K562 (cell line): ENCODE results near the gene BAK1. TPM values are rescaled to one million over a fixed set of nuclear protein-coding genes. Genes with fewer than 3 reads are reported as not detected.

Experiments used
- ARID1B ChIP-seq: fragments of 450-650 bp; IDR thresholded peaks from 2 replicates; pipeline ENCODE4 v1.6.1; 2016; ENCODE audit warnings: antibody characterized with exemption, mild to moderate bottlenecking, inconsistent platforms
- ETS1 ChIP-seq: conservative IDR thresholded peaks from 2 replicates; pipeline ENCODE4 v1.6.1; 2011; ENCODE audit warnings: low read depth, mild to moderate bottlenecking, low read length; ENCODE audit not compliant: control insufficient read depth
- FOXO4 ChIP-seq: fragments of 450-650 bp; formaldehyde crosslinking; IDR thresholded peaks from 2 replicates; pipeline ENCODE4 v1.4.0; 2020; ENCODE audit warnings: mild to moderate bottlenecking, moderate library complexity
- GTF2E2 ChIP-seq: fragments of 200-800 bp; sonication (Bioruptor generic); IDR thresholded peaks from 2 replicates; pipeline ENCODE4 v1.6.1; 2016; ENCODE audit warnings: missing genetic modification characterization, missing compliant biosample characterization
- HNRNPH1 ChIP-seq: fragments of 200-400 bp; formaldehyde crosslinking; optimal IDR thresholded peaks from 2 replicates; pipeline ENCODE3; 2017; ENCODE audit warnings: low read depth, mild to moderate bottlenecking, low read length, moderate library complexity
- HNRNPLL ChIP-seq: fragments of 200-400 bp; formaldehyde crosslinking; IDR thresholded peaks from 2 replicates; pipeline ENCODE4 v1.6.1; 2017; ENCODE audit warnings: low read length, low read depth, mild to moderate bottlenecking; ENCODE audit not compliant: poor library complexity, severe bottlenecking
- JUNB ChIP-seq: fragments of 450-650 bp; formaldehyde crosslinking; conservative IDR thresholded peaks from 2 replicates; pipeline ENCODE4 v1.4.0; 2020; ENCODE audit warnings: mild to moderate bottlenecking
- MLLT1 ChIP-seq, 2 experiments: fragments of 450-650 bp; IDR thresholded peaks; 2 replicates each; pipeline ENCODE4 v1.6.1; 2016
- MLX ChIP-seq, 2 experiments: fragments of 450-650 bp in 1 of 2; sonication (generic) in 1 of 2; formaldehyde crosslinking; conservative IDR thresholded peaks; 2 replicates each; pipeline versions ENCODE4 v1.4.0 to v1.8.1; 2020 to 2022; ENCODE audit warnings: mild to moderate bottlenecking in 1 of 2, missing genetic modification reagents in 1 of 2
- NR2C2 ChIP-seq, 2 experiments: fragments of 200-800 bp in 1 of 2; sonication (Bioruptor generic) in 1 of 2; sonication (generic) in 1 of 2; formaldehyde crosslinking in 1 of 2; IDR thresholded peaks; 2 replicates each; pipeline versions ENCODE4 v1.6.1 to v1.8.0; 2016 to 2022; ENCODE audit warnings: mild to moderate bottlenecking in 1 of 2, missing compliant biosample characterization in 1 of 2, missing genetic modification characterization in 1 of 2, missing genetic modification reagents in 1 of 2
- PHB ChIP-seq: fragments of 250-450 bp; sonication (Bioruptor Pico); IDR thresholded peaks from 2 replicates; pipeline ENCODE4 v1.5.0; 2021
- RBFOX2 ChIP-seq: fragments of 200-400 bp; formaldehyde crosslinking; IDR thresholded peaks from 2 replicates; pipeline ENCODE4 v1.6.1; 2017; ENCODE audit warnings: low read depth, mild to moderate bottlenecking, low read length, moderate library complexity
- SP1 ChIP-seq: sonication (generic); formaldehyde crosslinking; IDR thresholded peaks from 2 replicates; pipeline ENCODE4 v1.8.1; 2022; ENCODE audit warnings: mild to moderate bottlenecking, missing genetic modification reagents
- STAT5A ChIP-seq: IDR thresholded peaks from 2 replicates; pipeline ENCODE4 v1.6.1; 2012; ENCODE audit warnings: low read length, inconsistent platforms, borderline replicate concordance
- SUPT5H ChIP-seq: fragments of 450-650 bp; IDR thresholded peaks from 2 replicates; pipeline ENCODE4 v1.6.1; 2016
- ZNF263 ChIP-seq: sonication (generic); formaldehyde crosslinking; IDR thresholded peaks from 2 replicates; pipeline ENCODE4 v1.8.0; 2022; ENCODE audit warnings: mild to moderate bottlenecking, missing genetic modification reagents, borderline replicate concordance
- ZNF507 ChIP-seq: conservative IDR thresholded peaks from 2 replicates; pipeline ENCODE4 v1.6.1; 2017; ENCODE audit warnings: missing genetic modification characterization, missing compliant biosample characterization
- ZNF639 ChIP-seq, 2 experiments: fragments of 200-800 bp in 1 of 2; sonication (Bioruptor generic) in 1 of 2; sonication (generic) in 1 of 2; formaldehyde crosslinking in 1 of 2; IDR thresholded peaks in 1 of 2; conservative IDR thresholded peaks in 1 of 2; 2 replicates each; pipeline versions ENCODE4 v1.5.0 to v1.6.1; 2016 to 2020; ENCODE audit warnings: missing compliant biosample characterization in 1 of 2, missing genetic modification characterization in 1 of 2, missing genetic modification reagents in 1 of 2
- ZNF76 ChIP-seq: fragments of 250-450 bp; sonication (Bioruptor Pico); IDR thresholded peaks from 2 replicates; pipeline ENCODE4 v1.4.0; 2020; ENCODE audit warnings: mild to moderate bottlenecking, moderate library complexity, borderline replicate concordance
- polyA plus RNA-seq, 8 experiments: library from polyadenylated mRNA; depleted of rRNA in 4 of 8; stranded (reverse) in 5 of 8; unstranded in 3 of 8; fragments of >200 nt; fragmentation: Nextera tagmentation in 2 of 8; fragmentation: Illumina TruSeq in 1 of 8; extraction: Ambion mirVana in 2 of 8; extraction: Trizol in 1 of 8; gene quantifications; 2 replicates each; pipeline versions ENCODE4 v1.2.1 to v1.2.3, GENCODE V29; 2011 to 2014; ENCODE audit warnings: inconsistent platforms in 1 of 8, missing spikeins in 1 of 8
- total RNA-seq, 7 experiments: library from RNA; depleted of rRNA in 6 of 7; stranded (reverse); fragments of >200 nt in 6 of 7; fragmentation: Illumina TruSeq in 2 of 7; extraction: Trizol in 2 of 7; gene quantifications; 2 replicates each; pipeline versions ENCODE4 v1.2.1 to v1.2.3, GENCODE V29; 2011 to 2021; ENCODE audit warnings: low replicate concordance in 1 of 7

Gene BAK1
- total and polyA plus RNA-seq, 9 of the 15 experiments (the other 6 are each of a cell fraction or from before 2014, with no cell fraction given), result 5.4 to 30.7 (median 18.9) TPM

- peak in 1 of 2 experiments; percentile 10; a peak in 1 of 4 replicates for TF ChIP-seq MLLT1 (IDR thresholded peaks at IDR 0.05)
- TF ChIP-seq NR2C2 (CRISPR knock-in tag; IDR thresholded peaks at IDR 0.05), result no peak
- TF ChIP-seq NR2C2 (tag; IDR thresholded peaks at IDR 0.05), result peak; percentile 81
- no peak for TF ChIP-seq ZNF507
- TF ChIP-seq ZNF639 (CRISPR knock-in tag; conservative IDR thresholded peaks at IDR 0.05 in 1 of 2, IDR thresholded peaks at IDR 0.05 in 1 of 2), result 0 out of 4 replicates have a peak, but pooled peaks of 1 of the 2 experiments have one; percentile 32
- no peak for TF ChIP-seq HNRNPH1
- TF ChIP-seq STAT5A, result no peak
- peak; percentile 61; the same call in 1 of the 2 replicates for TF ChIP-seq SUPT5H
- 0 out of 2 replicates have a peak, but pooled peaks have one; percentile 59 for TF ChIP-seq ZNF76 (CRISPR knock-in tag)
- TF ChIP-seq SP1 (CRISPR knock-in tag), result peak; percentile 100
- TF ChIP-seq GTF2E2 (tag), result peak; percentile 77
- peak; percentile 70; the same call in 1 of the 2 replicates for TF ChIP-seq ETS1
- TF ChIP-seq ARID1B, result 0 out of 2 replicates have a peak, but pooled peaks have one; percentile 35
- TF ChIP-seq FOXO4, result no peak
- TF ChIP-seq JUNB (CRISPR knock-in tag), result no peak
- TF ChIP-seq ZNF263, result peak; percentile 59
- TF ChIP-seq RBFOX2, result peak; percentile 84
- 0 out of 4 replicates have a peak, but pooled peaks have one; percentile 39 to 47 for TF ChIP-seq MLX (CRISPR knock-in tag; conservative IDR thresholded peaks at IDR 0.05)
- peak; percentile 34; the same call in 1 of the 2 replicates for TF ChIP-seq PHB
- TF ChIP-seq HNRNPLL, result peak; percentile 25
Observed at GRCh38 chr6:33570806-33571636, 9.1 kb downstream of the BAK1 start (continued).
